Motor neuron (in vitro differentiated cells): Measurements from ENCODE around the gene IQCK. TPM values are rescaled to one million over a fixed set of nuclear protein-coding genes. Genes with fewer than 3 reads are reported as not detected.

Source experiments
- ATAC-seq, 8 experiments: fragments of 200-7000 bp; cut with Tn5 transposase; replicated peaks in 6 of 8; 2 replicates each; pipeline ENCODE4 v1.8.0; 2021; ENCODE audit warnings: mild to moderate bottlenecking in 8 of 8, moderate library complexity in 8 of 8
- H3K27ac ChIP-seq, 2 donors: fragments of 250-450 bp; sonication (Bioruptor Pico); 2 replicates each; pipeline ENCODE4 v1.9.0; 2021; ENCODE audit warnings: antibody characterized with exemption in 2 of 2, mild to moderate bottlenecking in 2 of 2, moderate library complexity in 1 of 2
- H3K4me1 ChIP-seq, 2 donors: fragments of 250-450 bp; sonication (Bioruptor Pico); replicated peaks in 1 of 2; 2 replicates each; pipeline ENCODE4 v1.6.1; 2021; ENCODE audit warnings: antibody characterized with exemption in 2 of 2, mild to moderate bottlenecking in 2 of 2, moderate library complexity in 1 of 2
- H3K4me3 ChIP-seq, 5 donors: fragments of 250-450 bp; sonication (Bioruptor Pico); 2 replicates each; pipeline ENCODE4 v1.9.0; 2021; ENCODE audit warnings: antibody characterized with exemption in 5 of 5, mild to moderate bottlenecking in 5 of 5, moderate library complexity in 4 of 5
- WGBS, 10 experiments: fragments of 450-650 bp; shearing (Covaris generic); methylation state at CpG; one replicate each; pipeline ENCODE4 v1.0.0; 2022; 5-methylcytosine and 5-hydroxymethylcytosine counted together
- in situ Hi-C, 9 experiments: fragments of 400-800 bp; cut with MboI; loops; one replicate each; pipeline ENCODE4 v1.15.0; 2021; ENCODE audit warnings: low sequenced_read_pairs in 9 of 9, low pct_unique_long_range_greater_than_20kb in 2 of 9; ENCODE audit not compliant: unreplicated experiment in 9 of 9
- total RNA-seq, 8 experiments: library from RNA; unstranded; fragments of 300-600 nt; gene quantifications; 2 replicates each; pipeline versions ENCODE4 v1.2.3 to v1.2.4, GENCODE V29; 2022

IQCK gene
- total RNA-seq, 8 experiments from 2014 or later: 7.0 to 44.1 (median 27.7) TPM

- WGBS, 10 experiments: 35 to 100% (median 92%) methylated on average over 3 to 7 of the region's 12 CpGs; no CpG with 5 or more reads in 3 of the 10 experiments
- no peak overlapping the region for H3K27ac ChIP-seq
- H3K4me3 ChIP-seq: no peak overlapping the region
- in situ Hi-C loops: no loop called here
- ATAC-seq: no peak
- H3K4me1 ChIP-seq: no peaks in the 10 kb centered on the region
These were observed 19.4 kb downstream of the IQCK start for GRCh38 chr16:19737306-19738038.

GRCh38 chr16:19741354-19741753, 23.3 kb downstream of the IQCK start:
- Histone ChIP-seq H3K27ac (no peak overlapping the region), H3K4me3 (no peak overlapping the region), H3K4me1 (no peaks in the 10 kb centered on the region)
- WGBS, 10 experiments: 71 to 100% (median 100%) methylated on average over 1 of the region's 1 CpG; no CpG with 5 or more reads in 4 of the 10 experiments
- no peak for ATAC-seq
- in situ Hi-C loops: no loop called here

GRCh38 chr16:19743816-19744159, 25.7 kb downstream of the IQCK start:
- no peak overlapping the region for H3K4me3 ChIP-seq
- no peak overlapping the region for H3K27ac ChIP-seq
- no peak for ATAC-seq
- no peaks in the 10 kb centered on the region for H3K4me1 ChIP-seq
- in situ Hi-C loops: no loop called here

- in situ Hi-C loops: no loop called here
- Histone ChIP-seq H3K27ac (no peak overlapping the region), H3K4me1 (no peaks in the 10 kb centered on the region), H3K4me3 (no peak overlapping the region)
- ATAC-seq: no peak
- WGBS, 10 experiments: 55 to 83% (median 79%) methylated on average over 2 to 3 of the region's 3 CpGs
These were observed 26.6 kb downstream of the IQCK start for GRCh38 chr16:19744670-19745069.

- in situ Hi-C loops: no loop called here
- Histone ChIP-seq H3K4me1 (no peaks in the 10 kb centered on the region), H3K4me3 (no peak overlapping the region), H3K27ac (no peak overlapping the region)
- WGBS, 10 experiments: 33 to 93% (median 56%) methylated on average over 1 to 7 of the region's 9 CpGs; no CpG with 5 or more reads in 3 of the 10 experiments
- no peak for ATAC-seq
These were observed 27.4 kb downstream of the IQCK start for GRCh38 chr16:19745286-19746010.

- H3K27ac ChIP-seq: no peak overlapping the region
- 0 to 90% (median 24%) methylated on average over 1 to 4 of the region's 4 CpGs; no CpG with 5 or more reads in 1 of the 10 experiments for WGBS, 10 experiments
- no peaks in the 10 kb centered on the region for H3K4me1 ChIP-seq
- H3K4me3 ChIP-seq: no peak overlapping the region
- ATAC-seq: peak in 1 of 8 experiments; percentile 21
- in situ Hi-C loops: no loop called here
These were observed 28.5 kb downstream of the IQCK start for GRCh38 chr16:19746561-19746960.

- in situ Hi-C loops: no loop called here
- Histone ChIP-seq H3K4me1 (no peaks in the 10 kb centered on the region), H3K27ac (no peak overlapping the region), H3K4me3 (no peak overlapping the region)
- no peak for ATAC-seq
- 0 to 80% (median 50%) methylated on average over 1 to 2 of the region's 2 CpGs; no CpG with 5 or more reads in 5 of the 10 experiments for WGBS, 10 experiments
These were observed 30.5 kb downstream of the IQCK start for GRCh38 chr16:19748389-19749168.

GRCh38 chr16:19749571-19750080, 31.6 kb downstream of the IQCK start:
- WGBS, 10 experiments: 20 to 100% (median 93%) methylated on average over 1 to 4 of the region's 4 CpGs; no CpG with 5 or more reads in 1 of the 10 experiments
- in situ Hi-C loops: no loop called here
- no peak overlapping the region for H3K27ac ChIP-seq
- no peak for ATAC-seq
- no peak overlapping the region for H3K4me3 ChIP-seq
- H3K4me1 ChIP-seq: no peaks in the 10 kb centered on the region

GRCh38 chr16:19751478-19752385, 33.7 kb downstream of the IQCK start:
- no peak overlapping the region for H3K27ac ChIP-seq
- 63 to 100% (median 96%) methylated on average over 1 to 6 of the region's 6 CpGs for WGBS, 10 experiments
- no peak for ATAC-seq
- no peaks in the 10 kb centered on the region for H3K4me1 ChIP-seq
- in situ Hi-C loops: no loop called here
- H3K4me3 ChIP-seq: no peak overlapping the region

GRCh38 chr16:19753815-19754643, 36.0 kb downstream of the IQCK start:
- H3K27ac ChIP-seq: no peak overlapping the region
- H3K4me1 ChIP-seq: peaks cover 3 to 14% of the 10 kb centered on the region in 2 donors
- no peak overlapping the region for H3K4me3 ChIP-seq
- in situ Hi-C loops: no loop called here
- no peak for ATAC-seq
- 71 to 100% (median 92%) methylated on average over 2 to 9 of the region's 12 CpGs for WGBS, 10 experiments

- peaks cover 3 to 14% of the 10 kb centered on the region in 2 donors for H3K4me1 ChIP-seq
- WGBS, 10 experiments: 83 to 100% (median 100%) methylated on average over 1 of the region's 1 CpG; no CpG with 5 or more reads in 1 of the 10 experiments
- H3K4me3 ChIP-seq: no peak overlapping the region
- H3K27ac ChIP-seq: no peak overlapping the region
- in situ Hi-C loops: no loop called here
- no peak for ATAC-seq
These were observed 36.6 kb downstream of the IQCK start for GRCh38 chr16:19754644-19755036.

- in situ Hi-C loops: no loop called here
- peaks cover 3 to 14% of the 10 kb centered on the region in 2 donors for H3K4me1 ChIP-seq
- H3K27ac ChIP-seq: no peak overlapping the region
- no peak overlapping the region for H3K4me3 ChIP-seq
- 96 to 100% (median 100%) methylated on average over 1 to 3 of the region's 3 CpGs; no CpG with 5 or more reads in 2 of the 10 experiments for WGBS, 10 experiments
- ATAC-seq: no peak
These were observed 37.2 kb downstream of the IQCK start for GRCh38 chr16:19755268-19755667.
